ENCODE results near the gene ZNF280A.
"Not testable (repeated sequence)": the region's sequence is repeated elsewhere in the genome, so short reads cannot be mapped to it uniquely, and the experiment has no call there.

The ZNF280A gene

GRCh38 chr22:22538226-22538989, 18.3 kb upstream of the ZNF280A start:
- no peak for DNase-seq

GRCh38 chr22:22536916-22537315, 16.8 kb upstream of the ZNF280A start:
- DNase-seq = no peak

GRCh38 chr22:22536515-22536914, 16.4 kb upstream of the ZNF280A start:
- no peak for DNase-seq

GRCh38 chr22:22535662-22536061, 15.6 kb upstream of the ZNF280A start:
- no peak for DNase-seq

- DNase-seq = no peak
Observed at GRCh38 chr22:22534604-22535415, 14.7 kb upstream of the ZNF280A start.

GRCh38 chr22:22533863-22534262, 13.8 kb upstream of the ZNF280A start:
- DNase-seq = no peak

- no peak for DNase-seq
Observed at GRCh38 chr22:22533417-22533816, 13.3 kb upstream of the ZNF280A start.

GRCh38 chr22:22532547-22533071, 12.5 kb upstream of the ZNF280A start:
- not testable (repeated sequence) for DNase-seq

- DNase-seq = no peak
Observed at GRCh38 chr22:22531770-22532546, 11.9 kb upstream of the ZNF280A start.

GRCh38 chr22:22528780-22529179, 8.7 kb upstream of the ZNF280A start:
- DNase-seq = no peak

- no peak for DNase-seq
Observed at GRCh38 chr22:22527312-22527711, 7.2 kb upstream of the ZNF280A start.

GRCh38 chr22:22526125-22526912, 6.2 kb upstream of the ZNF280A start:
- no peak for DNase-seq

- DNase-seq = no peak
Observed at GRCh38 chr22:22523494-22523893, 3.4 kb upstream of the ZNF280A start.

GRCh38 chr22:22521631-22522030, 1.6 kb upstream of the ZNF280A start:
- DNase-seq = no peak

- DNase-seq = no peak
Observed at GRCh38 chr22:22520667-22521602, 865 bp upstream of the ZNF280A start.

GRCh38 chr22:22519591-22519990, 479 bp downstream of the ZNF280A start:
- DNase-seq = no peak

GRCh38 chr22:22516992-22517391, 3.1 kb downstream of the ZNF280A start:
- no peak for DNase-seq

GRCh38 chr22:22515890-22516289, 4.2 kb downstream of the ZNF280A start:
- DNase-seq = no peak

GRCh38 chr22:22514431-22514830, 5.6 kb downstream of the ZNF280A start:
- not testable (repeated sequence) for DNase-seq

- no peak for DNase-seq
Observed at GRCh38 chr22:22513619-22514018, 6.5 kb downstream of the ZNF280A start.

GRCh38 chr22:22512951-22513350, 7.1 kb downstream of the ZNF280A start:
- DNase-seq = no peak
